ENCODE measurements around the gene PRR36. TPM values are rescaled to one million over a fixed set of nuclear protein-coding genes. Genes with fewer than 3 reads are reported as not detected.

The PRR36 gene
- total and polyA plus RNA-seq, 10 of the 15 experiments (the other 5 are each of a cell fraction or from before 2014, with no cell fraction given), result 0.04 TPM; not detected in 9

DNA sequence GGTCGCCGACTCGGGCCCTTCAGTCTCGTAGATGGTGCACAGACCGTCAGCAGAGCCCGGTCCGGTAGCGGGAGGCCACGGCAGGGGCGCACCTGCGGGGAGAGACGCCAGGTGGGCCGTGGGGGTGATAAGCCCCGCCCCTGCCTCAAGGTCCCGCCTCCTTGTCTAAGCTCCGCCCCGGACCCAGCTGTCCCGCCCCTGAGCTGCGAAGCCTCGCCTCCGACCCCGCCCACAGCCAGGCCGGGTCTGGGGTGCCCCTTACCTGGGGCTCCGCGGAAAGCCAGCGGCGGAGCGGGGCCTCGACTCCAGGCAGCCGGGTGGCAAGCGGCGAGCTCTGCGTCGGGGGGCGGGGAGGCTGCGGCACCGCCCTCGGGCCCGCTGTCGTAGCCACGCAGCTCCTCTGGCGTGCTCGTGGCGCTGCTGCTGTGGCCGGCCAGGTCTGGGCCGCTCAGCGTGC lies 4.7 kb downstream of the PRR36 start:
- CTCF ChIA-PET, result interaction anchor here (0.6 to 2.0 kb wide), 20 partner anchors 8 to 480 kb away, joined by 3 to 19 read pairs (median 3); partner anchors contain the start of genes FCER2, MAP2K7, PET100 and SNAPC2
- SMC1A ChIA-PET (ENCODE audit: uncharacterized antibody, unreplicated experiment), result interaction anchor here (1.1 kb wide), 1 partner anchor 188 kb away, joined by 3 read pairs; the partner anchor contains the start of gene TRAPPC5
- H3K79me2 ChIP-seq (ENCODE audit: control insufficient read depth, insufficient read depth, low read length), result no peaks in the 10 kb centered on the region
- WGBS (ENCODE audit: insufficient coverage, insufficient replicate concordance, low lambda C conversion rate, missing lambda C conversion rate), result 3% methylated on average over 47 of the region's 47 CpGs
- H3K4me2 ChIP-seq (ENCODE audit: control insufficient read depth, insufficient read depth), result peak overlapping the region; percentile 95
- no TSS peak for BruUV-seq (replicated peaks)
- peak overlapping the region; percentile 88 for H2AFZ ChIP-seq (ENCODE audit: control insufficient read depth, low read depth, low read length)
- in situ Hi-C loops (cut with MboI), result no loop called here
- peaks cover 3% of the 10 kb centered on the region in 2 experiments; a peak in 3 of 4 replicates for H3K27me3 ChIP-seq (replicated peaks in 1 of 2; ENCODE audit: control insufficient read depth in 2 of 2, insufficient read depth in 2 of 2, low read length in 1 of 2)
- TF ChIP-seq CHD1 (IDR thresholded peaks at IDR 0.05; ENCODE audit: low read depth, low read length) (no peak), BHLHE40 (IDR thresholded peaks at IDR 0.05; ENCODE audit: borderline replicate concordance in 1 of 2, low read depth in 2 of 2, low read length in 1 of 2) (peak in 1 of 2 experiments; percentile 85; a peak in 1 of 4 replicates), TCF7 (IDR thresholded peaks at IDR 0.05; ENCODE audit: borderline replicate concordance) (no peak), SMARCA5 (IDR thresholded peaks at IDR 0.05) (0 out of 2 replicates have a peak, but pooled peaks have one; percentile 6), BRCA1 (IDR thresholded peaks at IDR 0.05; ENCODE audit: low read depth, low read length) (no peak), DPF2 (IDR thresholded peaks at IDR 0.05) (0 out of 2 replicates have a peak, but pooled peaks have one; percentile 57), ESRRA (IDR thresholded peaks at IDR 0.05; ENCODE audit: low read length) (no peak)
- H3K27ac ChIP-seq (ENCODE audit: control insufficient read depth, insufficient read depth), result no peak overlapping the region
- ATAC-seq (peak; percentile 64), FAIRE-seq (peak; percentile 95), DNase-seq (ENCODE audit: low read depth, low spot score) (no peak)
- H3K9me3 ChIP-seq (replicated peaks; ENCODE audit: control insufficient read depth, insufficient read depth, low read length), result no peaks in the 10 kb centered on the region; the same call in 2 of the 3 replicates
- H3K4me1 ChIP-seq (ENCODE audit: control insufficient read depth, insufficient read depth, low read length), result peaks cover 12% of the 10 kb centered on the region; the same call in 1 of the 2 replicates
- RAD21 ChIA-PET (ENCODE audit: unreplicated experiment), result interaction anchor here (0.6 to 1.7 kb wide), 5 partner anchors 34 to 301 kb away, joined by 3 to 8 read pairs (median 3); partner anchors contain the start of genes MAP2K7, SNAPC2 and TRAPPC5
- H3K4me3 ChIP-seq, result peak overlapping the region; percentile 48; the same call in 1 of the 2 replicates
- no peak overlapping the region for H3K9ac ChIP-seq (ENCODE audit: control insufficient read depth, insufficient read depth, low read length)
- H3K36me3 ChIP-seq (ENCODE audit: control insufficient read depth in 2 of 2, insufficient read depth in 2 of 2, low read length in 1 of 2), result no peaks in the 10 kb centered on the region
- POLR2A ChIA-PET, result interaction anchor here (0.8 to 1.8 kb wide), 3 partner anchors 10 to 51 kb away, joined by 3 to 5 read pairs (median 4); partner anchors contain the start of gene SNAPC2
- intact Hi-C loops (cut with micrococcal nuclease; ENCODE audit: unreplicated experiment), result loop anchor here (2.0 kb wide), 1 partner anchor 33 kb away; the partner anchor contains the start of gene MAP2K7
- H4K20me1 ChIP-seq (ENCODE audit: control insufficient read depth, insufficient read depth), result no peaks in the 10 kb centered on the region
